ENCODE results near the gene CMYA5.

Gene CMYA5

GRCh38 chr5:79824444-79824843, 134.8 kb downstream of the CMYA5 start:
- no peak for TF ChIP-seq CTCF (IDR thresholded peaks at IDR 0.05)
- peaks cover 11% of the 10 kb centered on the region for H3K27me3 ChIP-seq
- H3K36me3 ChIP-seq, result no peaks in the 10 kb centered on the region

GRCh38 chr5:79825802-79826201, 136.2 kb downstream of the CMYA5 start:
- Histone ChIP-seq H3K4me1 (ENCODE audit: control insufficient read depth in 1 of 2, insufficient read depth in 1 of 2, low read depth in 1 of 2, low read length in 1 of 2) (no peaks in the 10 kb centered on the region), H3K36me3 (no peaks in the 10 kb centered on the region), H3K4me3 (ENCODE audit: low read depth in 1 of 2, low read length in 1 of 2) (no peak overlapping the region), H3K9me3 (no peaks in the 10 kb centered on the region), H3K27ac (no peak overlapping the region), H3K27me3 (peaks cover 21% of the 10 kb centered on the region)
- TF ChIP-seq CTCF (IDR thresholded peaks at IDR 0.05), result no peak

More at GRCh38 chr5:79824444-79824843, 134.8 kb downstream of the CMYA5 start:
- no peak overlapping the region for H3K27ac ChIP-seq
- no peaks in the 10 kb centered on the region for H3K9me3 ChIP-seq
- no peak overlapping the region for H3K4me3 ChIP-seq (ENCODE audit: low read depth in 1 of 2, low read length in 1 of 2)
- no peaks in the 10 kb centered on the region for H3K4me1 ChIP-seq (ENCODE audit: control insufficient read depth in 1 of 2, insufficient read depth in 1 of 2, low read depth in 1 of 2, low read length in 1 of 2)

- H3K4me1 ChIP-seq (ENCODE audit: control insufficient read depth in 1 of 2, insufficient read depth in 1 of 2, low read depth in 1 of 2, low read length in 1 of 2), result no peaks in the 10 kb centered on the region
- no peak for TF ChIP-seq CTCF (IDR thresholded peaks at IDR 0.05)
- H3K4me3 ChIP-seq (ENCODE audit: low read depth in 1 of 2, low read length in 1 of 2), result no peak overlapping the region
- peaks cover 21% of the 10 kb centered on the region for H3K27me3 ChIP-seq
- H3K9me3 ChIP-seq, result no peaks in the 10 kb centered on the region
- H3K36me3 ChIP-seq, result no peaks in the 10 kb centered on the region
- H3K27ac ChIP-seq, result no peak overlapping the region
Measured at GRCh38 chr5:79827159-79827629, 137.6 kb downstream of the CMYA5 start.

DNA sequence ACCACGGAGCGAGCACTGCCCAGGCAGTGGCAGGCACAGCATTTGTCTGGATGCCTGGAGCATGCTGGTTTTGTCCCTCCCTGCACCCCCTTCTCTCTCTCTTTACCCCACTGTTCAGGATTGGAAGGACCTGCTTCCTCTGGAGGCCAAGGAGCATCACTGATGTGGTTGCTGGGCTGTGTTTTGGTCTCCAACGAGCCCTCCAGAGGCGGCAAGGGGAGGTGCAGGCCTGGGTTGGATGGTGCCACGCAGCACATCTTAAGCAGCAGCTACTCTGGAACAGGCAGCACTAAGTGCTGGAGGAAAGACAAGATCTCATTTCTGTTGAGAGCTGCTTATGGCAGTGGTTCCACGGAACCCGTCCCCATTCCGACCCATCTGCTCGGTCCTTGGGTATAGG, 139.6 kb downstream of the CMYA5 start:
- Histone ChIP-seq H3K4me3 (ENCODE audit: low read depth in 1 of 2, low read length in 1 of 2) (no peak overlapping the region), H3K9me3 (no peaks in the 10 kb centered on the region), H3K36me3 (no peaks in the 10 kb centered on the region), H3K27me3 (peaks cover 21% of the 10 kb centered on the region), H3K27ac (no peak overlapping the region), H3K4me1 (ENCODE audit: control insufficient read depth in 1 of 2, insufficient read depth in 1 of 2, low read depth in 1 of 2, low read length in 1 of 2) (no peaks in the 10 kb centered on the region)
- TF ChIP-seq CTCF (IDR thresholded peaks at IDR 0.05), result no peak

- no peak overlapping the region for H3K4me3 ChIP-seq (ENCODE audit: low read depth in 1 of 2, low read length in 1 of 2)
- no peaks in the 10 kb centered on the region for H3K4me1 ChIP-seq (ENCODE audit: control insufficient read depth in 1 of 2, insufficient read depth in 1 of 2, low read depth in 1 of 2, low read length in 1 of 2)
- TF ChIP-seq CTCF (IDR thresholded peaks at IDR 0.05), result no peak
- H3K36me3 ChIP-seq, result no peaks in the 10 kb centered on the region
- no peak overlapping the region for H3K27ac ChIP-seq
- H3K9me3 ChIP-seq, result no peaks in the 10 kb centered on the region
- H3K27me3 ChIP-seq, result peaks cover 16% of the 10 kb centered on the region
Measured at GRCh38 chr5:79831381-79832309, 142.0 kb downstream of the CMYA5 start.

Measured in neutrophil (primary cell).